IPS DF 19.7 (cell line): ENCODE results near the gene MAGI3.
"Not testable (repeated sequence)": the region's sequence is repeated elsewhere in the genome, so short reads cannot be mapped to it uniquely, and the experiment has no call there.

Experiments used
- DNase-seq: peaks from one replicate; pipeline ENCODE4 v3.0.0-alpha.2; 2013; ENCODE audit warnings: low read depth, low spot score

MAGI3 gene

GRCh38 chr1:113684153-113684541, 293.8 kb downstream of the MAGI3 start:
- no peak for DNase-seq

- no peak for DNase-seq
Measured at GRCh38 chr1:113686891-113687618, 296.7 kb downstream of the MAGI3 start.

- DNase-seq, result no peak
Measured at GRCh38 chr1:113691184-113691583, 300.9 kb downstream of the MAGI3 start.

- DNase-seq, result no peak
Measured at GRCh38 chr1:113692342-113692741, 302.0 kb downstream of the MAGI3 start.

GRCh38 chr1:113692824-113693431, 302.6 kb downstream of the MAGI3 start:
- no peak for DNase-seq

DNA sequence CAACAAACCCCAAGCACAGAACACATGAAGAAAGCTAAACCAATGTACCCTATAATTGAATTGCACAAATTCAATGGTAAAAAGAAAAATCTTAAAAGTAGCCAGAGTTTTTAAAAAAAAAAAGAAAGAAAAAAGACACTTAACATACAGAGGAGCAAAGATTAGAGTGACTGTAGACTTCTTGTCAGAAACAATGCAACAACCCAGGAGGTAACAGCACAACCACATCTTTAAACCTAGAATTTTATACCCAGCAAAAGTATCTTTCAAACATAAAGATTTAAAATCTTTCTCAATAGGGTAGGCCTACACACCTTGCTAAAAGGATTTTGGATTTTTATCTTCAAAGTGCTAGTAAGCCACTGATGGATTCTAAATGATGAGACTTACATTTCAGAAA, 304.6 kb downstream of the MAGI3 start:
- DNase-seq, result no peak

- DNase-seq, result peak; percentile 33
Measured at GRCh38 chr1:113701429-113701828, 311.1 kb downstream of the MAGI3 start.

DNA sequence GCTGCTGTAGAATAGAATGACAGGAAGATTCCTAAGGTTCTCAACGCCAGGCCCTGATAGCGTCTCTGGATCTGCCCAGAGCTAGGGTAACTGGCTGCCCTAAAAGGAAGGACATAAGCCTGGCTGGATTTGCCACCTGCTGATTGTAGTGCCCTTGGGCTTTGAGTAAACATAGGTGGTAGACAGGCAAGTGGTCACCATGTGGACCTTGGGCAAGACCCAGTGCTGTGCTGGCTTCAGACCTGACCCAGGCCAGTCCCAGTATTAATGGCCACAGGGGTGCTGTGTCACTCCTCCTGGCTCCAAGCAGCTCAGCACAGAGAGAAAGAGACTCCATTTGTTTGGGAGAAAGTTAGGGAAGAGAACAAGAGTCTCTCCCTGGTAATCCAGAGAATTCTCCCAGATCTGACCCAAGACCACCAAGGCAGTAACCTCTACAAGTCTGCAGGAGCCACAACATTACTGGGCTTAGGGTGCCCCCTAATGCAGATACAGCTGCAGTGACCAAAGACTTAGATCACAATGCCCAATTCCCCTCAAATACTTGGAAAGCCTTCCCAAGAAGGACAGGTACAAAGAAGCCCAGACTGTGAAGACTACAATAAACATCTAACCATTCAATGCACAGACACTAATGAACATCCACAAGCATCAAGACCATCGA, 324.4 kb downstream of the MAGI3 start:
- DNase-seq, result no peak

GRCh38 chr1:113717506-113717905, 327.2 kb downstream of the MAGI3 start:
- not testable (repeated sequence) for DNase-seq

- not testable (repeated sequence) for DNase-seq
Measured at GRCh38 chr1:113718621-113719020, 328.3 kb downstream of the MAGI3 start.

- DNase-seq, result no peak
Measured at GRCh38 chr1:113721010-113721409, 330.7 kb downstream of the MAGI3 start.

GRCh38 chr1:113732802-113733201, 342.5 kb downstream of the MAGI3 start:
- DNase-seq, result no peak

DNA sequence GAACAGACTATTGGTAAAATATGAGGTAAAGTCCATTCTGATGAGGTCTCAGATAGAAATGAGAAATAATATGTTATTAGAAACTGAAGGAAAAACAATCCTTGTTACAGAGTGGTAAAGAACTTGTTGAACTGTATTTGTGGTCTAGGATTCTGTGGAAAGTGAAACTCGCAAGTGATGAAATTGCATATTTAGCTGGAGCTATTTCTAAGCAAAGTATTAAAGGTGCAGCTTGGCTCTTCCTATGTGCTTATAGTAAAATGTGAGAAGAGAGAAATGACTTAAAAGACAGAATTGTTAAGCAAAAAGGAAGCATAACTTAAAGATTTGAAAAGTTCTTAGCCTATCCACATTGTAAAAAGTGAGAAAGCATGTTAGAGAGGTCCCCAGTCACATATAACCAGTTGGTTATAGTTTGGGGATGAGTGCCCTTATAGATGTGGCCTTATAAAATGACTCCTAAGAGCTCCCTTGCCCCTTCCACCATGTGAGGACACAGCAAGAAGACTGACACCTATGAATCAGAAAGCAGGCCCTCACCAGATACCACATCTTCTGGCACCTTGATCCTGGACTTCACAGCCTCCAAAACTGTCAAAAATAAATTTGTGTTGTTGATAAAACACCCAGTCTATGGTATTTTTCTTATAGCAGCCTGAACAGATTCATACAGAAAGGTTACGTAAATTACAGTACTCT, 344.2 kb downstream of the MAGI3 start:
- DNase-seq, result no peak
